SK-MEL-5 (cell line): ENCODE measurements around the gene CA4. TPM values are rescaled to one million over a fixed set of nuclear protein-coding genes. Genes with fewer than 3 reads are reported as not detected.
"Not testable (repeated sequence)": the region's sequence is repeated elsewhere in the genome, so short reads cannot be mapped to it uniquely, and the experiment has no call there.

Source experiments
- DNase-seq: peaks from one replicate; pipeline ENCODE4 v3.0.0-alpha.2; 2016; ENCODE audit warnings: low read depth, low spot score
- in situ Hi-C: cut with HindIII; loops from 2 replicates; pipeline ENCODE4 v1.10.0; 2016; ENCODE audit warnings: low sequenced_read_pairs, high pct_unique_total_duplicates, low pct_unique_long_range_greater_than_20kb
- polyA plus RNA-seq, 2 experiments: library from polyadenylated mRNA; depleted of rRNA; stranded (reverse); fragments of >200 nt; gene quantifications; 2 replicates each; pipeline ENCODE4 v1.2.3, GENCODE V29; 2015
- total RNA-seq: library from RNA; depleted of rRNA; stranded (reverse); fragments of >200 nt; shearing (Covaris generic); gene quantifications from 2 replicates; pipeline ENCODE4 v1.2.3, GENCODE V29; 2014; rRNA removed

CA4 gene
- not detected in 2 replicates for total RNA-seq
- not detected in 2 replicates for polyA plus RNA-seq (2015; cell fraction: cytosol; rRNA removed)
- polyA plus RNA-seq (2015; cell fraction: nucleus; rRNA removed), result not detected in 2 replicates

DNA sequence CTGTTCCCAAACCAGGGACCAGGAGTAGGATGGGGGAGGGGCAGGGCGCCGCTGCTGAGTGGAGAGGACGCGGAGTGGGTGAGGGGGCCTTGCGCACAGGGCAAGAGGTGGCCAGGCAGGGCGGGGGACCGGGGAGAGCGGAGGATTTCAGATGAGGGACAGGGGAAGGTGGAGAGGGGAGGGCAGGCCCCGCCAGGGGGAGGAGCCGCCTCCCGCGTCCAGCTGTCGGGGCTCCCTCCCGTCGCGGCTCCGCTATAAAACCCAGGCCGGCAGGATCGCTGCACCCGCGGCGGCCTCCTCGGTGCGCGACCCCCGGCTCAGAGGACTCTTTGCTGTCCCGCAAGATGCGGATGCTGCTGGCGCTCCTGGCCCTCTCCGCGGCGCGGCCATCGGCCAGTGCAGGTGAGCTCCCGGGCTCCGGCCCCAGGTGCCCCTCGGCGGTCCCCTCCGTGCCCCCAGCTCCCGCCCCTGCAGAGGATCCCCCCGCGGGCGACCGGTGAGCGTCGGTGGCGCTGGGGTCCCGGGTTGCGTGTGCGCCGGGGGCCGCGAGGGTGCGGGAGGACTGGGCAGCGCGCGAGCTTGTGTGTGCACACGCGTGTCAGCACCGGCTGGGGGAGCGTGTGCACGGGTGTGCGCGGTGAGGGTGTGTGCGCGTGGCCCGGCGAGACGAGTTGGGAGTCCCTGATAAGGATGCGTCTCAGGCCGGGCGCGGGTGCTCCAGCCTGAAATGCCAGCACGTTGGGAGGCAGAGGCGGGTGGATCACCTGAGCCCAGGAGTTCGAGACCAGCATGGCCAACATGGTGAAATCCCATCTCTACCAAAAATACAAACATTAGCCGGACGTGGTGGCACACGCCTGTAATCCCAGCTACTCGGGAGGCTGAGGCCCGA is at the start of gene CA4:
Gene CA4 (plus strand): TSS at position 283 of the 892 bp plus-strand sequence. CDS start 62 bp downstream, at position 345.
- in situ Hi-C loops, result no loop called here
- DNase-seq, result no peak

DNA sequence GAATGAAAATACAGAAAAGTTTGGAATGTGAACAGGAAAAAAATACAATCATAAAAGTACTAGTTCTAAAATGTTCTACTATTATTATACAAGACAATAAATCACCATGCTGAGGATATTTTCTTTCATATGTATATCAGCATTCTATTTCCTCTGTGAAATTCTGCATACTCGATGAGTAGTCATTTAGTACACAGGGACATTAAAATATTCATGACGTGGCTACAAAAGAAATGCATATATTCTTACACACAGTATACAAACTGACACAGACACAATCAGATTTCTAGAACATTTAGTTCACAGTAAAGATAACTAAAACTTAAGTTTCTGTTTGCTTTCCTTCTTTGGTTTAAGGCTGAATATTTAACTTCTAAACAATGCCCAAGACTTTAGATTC is 49.2 kb upstream of the CA4 start:
- DNase-seq, in situ Hi-C loops: not testable (repeated sequence)

DNA sequence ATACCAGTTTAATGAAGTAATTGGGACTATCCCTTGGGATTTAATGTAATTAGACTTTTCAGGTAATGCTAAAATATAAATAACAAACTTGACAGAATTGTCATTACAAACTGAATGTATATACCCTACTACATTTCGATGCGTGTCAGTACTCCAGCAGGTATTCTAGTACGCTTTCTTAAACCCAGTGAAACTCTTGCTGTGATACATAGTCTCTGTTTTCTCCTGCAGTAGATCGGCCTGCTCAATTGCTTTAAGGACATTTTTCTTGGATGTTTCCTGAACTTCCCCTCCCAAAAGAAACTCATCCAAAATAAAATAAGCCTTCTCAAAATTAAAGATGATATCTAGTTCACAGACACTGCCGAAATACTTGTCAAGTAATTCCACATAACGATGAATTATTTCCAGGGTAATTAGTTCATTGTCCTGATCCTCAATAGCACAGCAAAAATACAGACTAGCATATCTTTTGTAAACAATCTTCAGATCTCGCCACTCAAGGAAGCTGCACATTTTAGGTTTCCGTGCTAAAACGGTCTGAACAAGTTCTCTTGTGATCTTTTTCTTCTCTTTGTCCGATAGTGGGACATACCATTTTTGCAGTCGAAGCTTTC is 47.6 kb upstream of the CA4 start:
- in situ Hi-C loops, DNase-seq: not testable (repeated sequence)

DNA sequence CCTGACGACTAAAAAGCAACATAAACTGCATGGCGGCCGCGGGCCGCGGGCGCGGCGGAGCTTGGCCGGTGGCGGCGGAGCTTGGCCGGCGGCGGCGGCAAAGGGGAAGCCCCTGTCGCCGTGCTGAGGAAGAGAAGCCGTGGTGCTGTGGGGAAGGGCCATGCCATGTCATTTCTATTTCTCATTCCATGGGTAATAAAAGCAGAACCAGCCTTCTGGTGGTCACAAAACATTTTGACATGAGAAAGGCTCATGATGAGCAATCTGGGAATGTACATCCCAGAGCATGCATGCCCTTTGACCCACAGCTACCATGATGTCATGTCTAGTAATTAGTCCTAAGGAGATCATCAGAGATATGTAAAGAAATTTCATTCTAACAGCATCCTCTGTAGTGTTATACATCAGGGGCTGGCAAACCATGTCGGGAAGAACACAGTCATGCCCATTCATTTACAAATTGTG is 47.1 kb upstream of the CA4 start:
- no peak for DNase-seq
- in situ Hi-C loops, result no loop called here

DNA sequence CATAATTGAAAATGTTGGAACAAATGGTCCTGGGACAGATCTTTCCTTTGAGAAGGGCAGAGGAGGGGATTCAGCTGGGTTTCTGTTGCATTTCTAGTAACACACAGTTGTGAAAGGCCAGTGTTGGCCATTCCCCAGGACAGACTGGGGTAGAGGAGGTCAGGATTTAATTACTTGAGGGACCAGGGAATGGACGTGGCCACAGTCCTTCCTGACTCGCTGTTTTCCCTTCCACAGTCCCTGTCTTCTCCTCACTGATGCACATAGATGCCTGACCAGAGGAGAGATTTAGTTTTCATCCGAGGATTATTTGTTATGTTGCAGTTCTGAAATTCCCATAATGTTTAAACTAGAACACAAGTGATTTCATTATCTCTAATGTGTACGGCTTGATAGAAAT is 45.8 kb upstream of the CA4 start:
- in situ Hi-C loops, result no loop called here
- DNase-seq, result no peak

DNA sequence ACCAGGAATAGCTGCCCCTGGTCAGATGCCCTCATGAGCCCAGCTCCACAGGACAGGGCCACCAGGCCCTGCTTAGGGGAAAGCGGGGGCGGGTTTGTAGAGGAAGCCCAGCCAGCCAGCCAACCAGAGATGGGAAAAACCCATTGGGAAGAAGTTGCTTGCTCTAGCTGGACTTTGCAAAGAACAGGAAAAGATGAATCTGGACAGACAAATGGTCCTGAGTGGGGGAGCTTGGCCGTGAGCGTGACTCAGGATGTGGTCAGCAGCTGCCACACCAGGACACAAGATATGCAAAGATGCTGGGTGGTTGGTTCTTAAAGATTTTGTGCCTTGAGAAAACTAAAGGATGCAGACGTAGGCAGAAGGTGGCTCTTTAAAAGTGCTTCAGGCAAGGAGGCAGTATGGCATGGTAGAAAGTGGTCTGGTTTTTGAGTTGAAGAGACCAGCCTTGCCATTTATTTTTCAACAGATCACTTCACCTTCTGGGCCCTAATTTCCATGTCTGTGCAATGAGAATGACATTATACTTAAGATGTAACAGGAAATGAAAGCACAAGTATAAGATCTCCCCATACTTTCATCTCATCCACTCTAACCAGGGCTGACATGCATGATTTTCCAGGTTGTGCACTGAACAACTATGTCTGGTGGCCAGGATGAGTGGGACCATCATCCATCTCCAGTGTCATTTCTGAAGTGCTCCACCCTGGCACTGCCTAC is 43.3 kb upstream of the CA4 start:
- in situ Hi-C loops, result no loop called here
- DNase-seq, result no peak

DNA sequence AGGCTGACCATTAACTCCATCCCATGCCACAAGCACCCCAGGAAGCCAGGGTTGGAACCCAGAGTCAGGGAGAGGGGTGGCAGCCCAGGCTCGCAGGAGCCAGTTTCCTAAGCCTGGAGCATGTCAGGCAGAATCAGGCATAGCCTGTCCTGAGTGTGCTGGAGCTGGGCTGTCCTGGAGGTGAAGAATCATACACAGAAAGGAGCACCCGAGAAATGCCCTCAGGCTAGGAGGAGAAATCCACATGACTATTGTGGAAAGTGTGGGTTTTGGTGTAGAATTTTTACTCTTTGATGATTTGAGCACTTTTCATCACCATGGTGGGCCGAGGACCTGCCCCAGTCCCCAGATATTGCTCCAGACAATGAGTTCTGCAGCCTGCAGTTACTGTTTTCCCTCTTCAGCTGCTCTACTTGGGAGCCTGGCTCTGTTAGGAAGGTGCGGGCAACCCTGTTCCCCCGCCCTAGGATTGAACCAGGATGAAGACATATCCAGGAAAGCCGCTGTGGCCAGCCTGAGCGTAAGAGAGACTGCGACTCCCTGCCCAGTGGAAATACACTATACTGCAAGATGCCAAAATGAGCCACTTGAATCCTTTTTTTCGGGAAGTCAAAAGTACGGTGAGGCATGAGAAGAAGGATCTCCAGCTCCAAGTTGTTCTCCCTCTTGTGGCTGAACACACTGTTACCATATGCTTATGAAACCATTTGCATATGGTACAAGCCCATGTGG is 42.1 kb upstream of the CA4 start:
- peak; percentile 78 for DNase-seq

DNA sequence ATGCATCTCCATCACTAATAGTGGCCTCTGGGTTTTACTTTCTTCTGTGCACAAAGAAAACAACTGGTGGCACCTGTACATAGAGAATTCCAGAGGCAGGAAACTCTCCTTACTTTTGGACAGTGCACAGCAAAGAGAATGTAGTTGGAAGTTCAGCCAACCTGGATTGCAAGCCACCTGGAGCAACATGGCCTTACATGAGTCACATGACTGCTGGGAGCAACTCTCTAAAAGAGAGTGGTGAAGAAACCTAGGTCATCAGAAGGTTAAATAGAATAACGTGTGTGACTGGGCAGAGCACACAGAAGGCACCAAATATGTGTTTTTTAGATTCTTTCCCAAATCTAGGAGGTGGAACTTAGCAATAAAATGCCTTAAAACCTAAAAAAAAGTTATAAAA is 41.5 kb upstream of the CA4 start:
- in situ Hi-C loops, DNase-seq: not testable (repeated sequence)

More for the DNA sequence above, 42.1 kb upstream of the CA4 start:
- in situ Hi-C loops, result no loop called here

DNA sequence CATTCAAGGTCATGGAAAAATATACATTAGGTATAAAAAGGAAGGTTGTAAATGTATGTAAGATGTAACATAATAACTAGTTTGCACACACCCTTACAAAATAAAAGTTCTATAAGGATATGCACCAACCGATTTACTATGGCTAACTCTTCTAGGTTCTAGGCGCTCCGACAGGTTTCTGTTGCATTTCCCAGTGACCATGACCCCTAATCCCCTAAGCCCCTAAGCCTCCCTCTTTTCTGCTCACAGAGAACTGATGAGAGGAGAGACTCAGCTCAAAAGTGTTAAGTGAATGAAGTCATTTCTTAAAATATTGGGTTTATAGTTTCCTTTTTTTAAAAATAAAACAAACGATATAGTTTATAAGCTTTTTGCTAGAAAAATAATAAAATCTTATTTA is 41.1 kb upstream of the CA4 start:
- in situ Hi-C loops, result no loop called here
- no peak for DNase-seq

DNA sequence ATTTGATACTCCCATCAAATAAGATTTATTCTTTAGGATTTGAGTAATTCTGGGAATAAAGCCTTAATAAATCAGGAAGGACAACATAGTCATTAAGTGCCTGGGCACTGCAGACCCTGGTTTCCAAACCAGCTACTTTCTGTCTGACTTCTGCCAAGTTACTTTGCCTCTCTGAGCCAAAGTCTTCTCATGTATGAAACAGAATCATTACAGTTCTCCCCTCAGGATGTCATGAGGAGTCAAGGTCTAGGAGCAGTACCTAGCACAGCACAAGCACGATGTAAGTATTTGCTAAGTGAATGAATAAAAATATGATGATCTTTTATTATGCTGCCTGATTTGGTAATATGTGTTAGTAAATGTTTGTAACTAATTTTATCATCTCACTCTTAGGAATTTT is 40.6 kb upstream of the CA4 start:
- in situ Hi-C loops, result no loop called here
- no peak for DNase-seq

DNA sequence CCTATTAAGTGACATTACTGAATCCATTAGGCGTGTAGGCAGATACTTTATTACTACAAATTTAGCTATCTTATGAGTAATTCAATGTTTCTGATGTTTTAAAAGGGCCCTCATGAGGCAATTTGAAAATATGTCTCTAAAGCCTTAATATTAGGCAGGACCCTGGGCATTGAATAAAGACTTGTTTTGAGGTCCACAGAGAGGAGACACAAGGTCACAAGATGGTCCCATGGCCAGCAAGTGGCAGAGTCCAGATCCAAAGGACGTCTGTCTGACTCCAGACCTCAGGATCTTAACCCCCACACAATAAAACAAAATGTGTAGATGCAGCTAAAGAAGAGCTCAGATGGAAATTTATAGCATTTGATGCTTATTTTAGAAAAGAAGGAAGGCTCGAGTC is 39.2 kb upstream of the CA4 start:
- in situ Hi-C loops, result no loop called here

DNA sequence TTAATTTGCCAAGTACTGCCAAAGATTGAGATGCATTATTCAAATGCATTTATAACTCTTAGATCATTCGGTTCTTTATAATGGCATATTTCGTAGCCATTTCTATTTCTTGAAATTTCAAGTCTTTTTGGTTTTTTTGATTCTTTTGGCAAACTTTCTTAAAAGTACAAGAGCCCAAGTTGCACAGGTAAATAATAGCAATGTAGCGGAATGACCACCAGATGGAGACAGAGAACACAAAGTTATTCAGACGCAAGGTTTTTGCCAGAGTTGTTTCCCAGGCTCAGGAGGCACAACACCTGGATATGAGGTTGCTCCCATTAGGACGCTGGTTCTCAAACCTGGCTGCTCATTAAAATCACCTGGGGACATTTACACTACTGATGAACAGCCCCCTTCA is 38.1 kb upstream of the CA4 start:
- DNase-seq, in situ Hi-C loops: not testable (repeated sequence)

More for the DNA sequence above, 39.2 kb upstream of the CA4 start:
- DNase-seq, result peak; percentile 77

DNA sequence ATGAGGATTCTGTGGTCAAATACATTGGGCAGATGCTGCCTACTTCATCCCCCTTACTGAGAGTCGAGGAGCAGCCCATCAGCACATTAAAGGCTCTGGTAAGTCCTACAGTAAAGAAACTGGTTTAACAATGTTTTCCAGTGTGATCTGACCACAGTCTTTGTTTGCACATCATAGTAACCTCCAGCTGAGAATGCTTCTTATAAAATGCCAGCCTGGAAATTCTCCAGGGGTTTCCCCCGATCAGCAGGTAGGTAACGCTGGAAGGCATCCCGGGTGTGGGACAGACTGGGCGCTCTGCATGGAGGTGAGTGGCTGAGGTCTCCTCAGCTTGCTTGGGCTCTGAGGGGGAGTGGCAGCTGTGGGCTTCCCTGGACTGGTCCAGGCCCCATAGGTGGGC is 34.4 kb upstream of the CA4 start:
- in situ Hi-C loops, DNase-seq: not testable (repeated sequence)

DNA sequence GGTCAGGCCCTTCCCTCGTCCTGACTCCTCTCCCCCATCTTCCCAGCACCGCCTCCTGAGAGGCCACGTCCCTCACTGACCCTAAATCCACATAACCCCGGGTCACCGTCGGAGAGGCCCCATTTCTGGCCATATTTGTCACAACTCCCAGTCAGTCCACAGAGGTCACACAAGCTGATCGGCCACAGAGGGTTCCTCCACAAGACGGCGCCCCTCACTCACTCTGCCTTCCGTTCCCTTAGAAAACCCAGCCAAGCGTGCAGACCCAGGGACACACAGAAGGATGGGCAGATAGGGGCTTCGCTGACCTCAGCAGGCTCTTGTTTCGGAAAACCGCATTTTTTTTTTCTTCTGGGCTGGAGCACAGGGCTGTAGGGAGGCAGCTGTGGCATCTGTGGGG is 33.6 kb upstream of the CA4 start:
- DNase-seq, in situ Hi-C loops: not testable (repeated sequence)

DNA sequence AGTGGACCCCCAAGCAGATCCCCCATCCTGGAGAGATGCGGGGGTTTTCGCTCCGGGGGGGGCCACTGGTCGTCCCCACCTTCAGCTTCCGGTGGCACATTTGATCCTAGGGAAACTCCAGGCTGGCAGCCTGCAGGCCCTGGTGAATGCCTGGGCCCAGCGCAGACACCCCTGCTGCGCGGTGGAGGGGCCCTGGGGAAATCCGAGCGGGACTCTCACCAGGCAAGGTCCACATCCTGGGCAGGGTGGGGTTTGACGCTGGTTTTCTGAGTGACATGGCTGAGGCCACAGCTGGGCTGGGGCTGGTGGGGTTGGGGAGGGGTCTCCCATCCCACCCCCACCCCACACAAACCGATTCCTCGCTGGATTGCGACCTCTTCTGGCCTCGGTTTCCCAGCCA is 30.6 kb upstream of the CA4 start:
- in situ Hi-C loops, result not testable (repeated sequence)

DNA sequence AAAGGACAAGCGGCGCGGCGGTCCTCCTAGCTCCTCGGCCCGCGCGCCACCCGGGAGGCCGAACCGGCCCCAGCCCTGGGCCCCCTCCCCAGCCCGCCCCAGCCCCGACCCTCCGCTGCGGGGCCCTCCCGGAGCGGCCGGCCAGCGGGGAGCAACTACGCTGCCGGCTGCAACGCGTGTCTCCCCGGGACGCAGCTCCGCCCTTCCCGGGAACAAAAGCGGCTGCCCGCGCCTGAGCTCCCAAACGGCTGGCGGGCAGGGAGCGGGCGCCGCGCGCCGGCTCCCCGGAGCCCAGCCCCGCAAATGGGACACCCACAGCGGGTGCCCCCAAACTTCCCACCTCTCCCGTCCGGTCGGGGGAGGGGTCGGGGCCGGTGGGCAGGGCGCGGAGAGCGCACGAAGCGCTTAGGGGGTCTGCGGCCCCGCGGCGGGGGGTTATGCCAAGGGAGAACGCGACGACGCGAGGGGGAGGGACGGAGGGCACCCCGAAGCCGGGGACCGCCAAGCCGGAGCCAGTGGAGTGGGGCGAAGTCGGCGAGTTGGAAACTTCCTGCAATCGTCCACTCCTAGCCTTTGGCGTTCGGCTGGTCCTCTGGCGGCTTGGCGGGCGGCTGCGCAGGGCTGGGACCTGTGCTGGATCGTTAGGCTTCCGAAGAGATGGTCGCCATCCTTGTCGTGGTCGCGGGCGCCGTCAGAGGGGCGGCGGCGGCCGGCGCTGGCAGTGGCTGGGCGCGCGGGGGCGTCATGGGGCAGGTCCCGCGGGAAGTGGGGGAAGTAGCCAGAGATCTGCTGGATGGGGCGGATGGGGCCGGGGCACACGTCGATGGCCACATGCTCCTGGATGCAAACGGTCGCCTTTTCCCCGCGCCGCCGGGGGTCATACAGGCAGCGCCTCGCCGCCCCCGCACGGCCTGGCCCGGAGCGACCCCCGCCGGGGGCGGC is 29.7 kb upstream of the CA4 start:
- DNase-seq, in situ Hi-C loops: not testable (repeated sequence)

More for the DNA sequence above, 30.6 kb upstream of the CA4 start:
- DNase-seq, result not testable (repeated sequence)
